GM21447 (cell line): ENCODE measurements around the gene IP6K3.

Experiments used
- ATAC-seq: cut with Tn5 transposase; IDR thresholded peaks from one replicate; pipeline ENCODE4 v1.9.1; 2021; ENCODE audit not compliant: unreplicated experiment

IP6K3 gene

DNA sequence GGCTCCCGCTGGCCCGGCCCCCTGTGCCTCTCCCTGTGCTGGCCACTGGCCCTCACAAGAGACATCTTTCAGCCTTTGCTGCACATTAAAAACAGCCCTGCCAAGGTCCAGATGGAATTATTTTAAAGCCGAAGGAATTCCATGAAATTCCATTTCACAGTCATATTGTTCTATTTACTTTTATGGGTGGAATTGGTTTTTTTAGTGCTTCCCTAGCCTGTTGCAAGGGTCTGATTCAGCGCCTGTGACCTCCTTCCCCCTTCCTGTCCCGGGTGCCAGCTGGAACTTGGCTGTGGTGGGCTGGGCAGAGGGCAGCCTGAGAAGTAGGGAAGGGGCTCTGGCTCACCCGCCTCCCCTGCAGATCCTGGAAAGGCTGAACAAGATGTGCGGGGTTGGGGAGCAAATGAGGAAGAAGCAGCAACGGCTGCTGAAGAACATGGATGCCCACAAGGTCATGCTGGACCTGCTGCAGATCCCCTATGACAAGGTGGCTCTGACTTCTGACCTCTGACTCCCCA lies 69.5 kb downstream of the IP6K3 start:
- no peak for ATAC-seq

GRCh38 chr6:33676416-33677142 lies 70.1 kb downstream of the IP6K3 start:
- ATAC-seq = no peak

- ATAC-seq = no peak
Observed at GRCh38 chr6:33675968-33676367, 70.7 kb downstream of the IP6K3 start.

GRCh38 chr6:33673851-33674250 lies 72.9 kb downstream of the IP6K3 start:
- no peak for ATAC-seq

DNA sequence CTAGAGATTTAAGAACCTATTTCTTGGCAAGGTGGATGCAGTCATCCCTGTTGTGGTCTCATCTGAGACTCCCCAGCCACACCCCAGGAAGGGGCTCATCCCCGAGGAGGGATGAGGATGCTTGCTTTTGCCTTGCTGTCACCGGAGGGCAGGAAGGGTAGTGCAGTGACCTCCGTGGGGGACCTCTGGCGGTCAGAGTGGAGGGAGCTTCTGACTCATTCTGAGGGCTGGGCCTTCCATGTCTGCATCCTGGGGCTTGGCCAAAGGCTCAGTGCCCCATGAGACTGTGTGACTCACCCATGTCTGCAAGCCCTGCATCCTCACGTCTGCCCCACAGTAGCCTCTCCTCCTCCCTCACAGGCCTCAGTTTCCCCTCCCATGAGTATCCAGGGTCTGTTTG lies 73.9 kb downstream of the IP6K3 start:
- ATAC-seq = no peak

DNA sequence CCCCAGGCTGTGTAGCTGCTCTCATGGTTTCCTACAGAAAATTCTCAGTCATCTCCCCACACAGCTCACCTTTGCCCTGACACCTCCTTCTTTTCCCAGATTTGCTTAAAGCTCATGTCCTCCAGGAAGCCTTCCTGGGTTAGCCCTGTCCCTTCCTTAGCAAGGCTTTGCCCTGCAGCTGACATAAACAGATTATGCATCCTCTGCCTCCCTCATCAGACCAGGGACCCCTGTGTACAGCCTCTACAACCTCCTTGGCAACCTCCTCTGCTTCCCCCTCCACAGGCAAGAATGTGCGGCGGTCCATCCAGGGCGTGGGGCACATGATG lies 75.0 kb downstream of the IP6K3 start:
- ATAC-seq = no peak
